Upper lobe of left lung (tissue), 6 donors: ENCODE data around the gene SEPTIN8. TPM values are rescaled to one million over a fixed set of nuclear protein-coding genes. Genes with fewer than 3 reads are reported as not detected.
A peak's percentile ranks its signal among the peaks of the same experiment; 100 is the strongest.

ENCODE experiments used
- ATAC-seq, 2 donors: fragments of 200-7000 bp; cut with Tn5 transposase; one replicate each; pipeline ENCODE4 v1.9.1; 2022; ENCODE audit warnings: mild to moderate bottlenecking in 2 of 2, moderate library complexity in 2 of 2; ENCODE audit not compliant: low FRiP score in 2 of 2
- DNase-seq, 2 donors: peaks; one replicate each; pipeline ENCODE4 v3.0.0-alpha.2; 2019 to 2020
- H3K27ac ChIP-seq, 4 donors: fragments of 200-600 bp; sonication (generic); one replicate each; pipeline ENCODE4 v1.5.1; 2016 to 2019
- H3K27me3 ChIP-seq, 4 donors: fragments of 200-600 bp; sonication (generic); one replicate each; pipeline ENCODE4 v1.5.1; 2017 to 2019
- H3K36me3 ChIP-seq, 4 donors: fragments of 200-600 bp; sonication (generic); one replicate each; pipeline ENCODE4 v1.5.1; 2016 to 2019
- H3K4me1 ChIP-seq, 4 donors: fragments of 200-600 bp; sonication (generic); one replicate each; pipeline ENCODE4 v1.5.1; 2018 to 2019
- H3K4me3 ChIP-seq, 4 donors: fragments of 200-600 bp; sonication (generic); one replicate each; pipeline ENCODE4 v1.5.1; 2017 to 2019; ENCODE audit warnings: mild to moderate bottlenecking in 2 of 4, moderate library complexity in 1 of 4
- H3K9me3 ChIP-seq, 4 donors: fragments of 200-600 bp; sonication (generic); one replicate each; pipeline ENCODE4 v1.5.1; 2018 to 2019
- CTCF ChIP-seq, 6 experiments: fragments of 450-650 bp in 4 of 6; fragments of 200-600 bp in 2 of 6; sonication (generic) in 2 of 6; IDR thresholded peaks; one replicate each; pipeline ENCODE4 v1.5.1; 2016 to 2019; ENCODE audit warnings: antibody characterized with exemption in 6 of 6
- EP300 ChIP-seq, 4 donors: sonication (generic); formaldehyde crosslinking; IDR thresholded peaks; one replicate each; pipeline ENCODE4 v1.5.1; 2017; ENCODE audit warnings: antibody characterized with exemption in 4 of 4, control low read depth in 2 of 4
- POLR2A ChIP-seq, 4 donors: fragments of 450-650 bp; IDR thresholded peaks; one replicate each; pipeline ENCODE4 v1.5.1; 2016 to 2017; ENCODE audit warnings: antibody characterized with exemption in 4 of 4, mild to moderate bottlenecking in 2 of 4
- POLR2AphosphoS5 ChIP-seq, 2 donors: sonication (generic); formaldehyde crosslinking; IDR thresholded peaks; one replicate each; pipeline ENCODE4 v1.5.1; 2017; ENCODE audit warnings: antibody characterized with exemption in 2 of 2
- WGBS, 2 donors: methylation state at CpG; one replicate each; pipeline ENCODE4 v1.1.5; 2017 to 2018; 5-methylcytosine and 5-hydroxymethylcytosine counted together
- total RNA-seq, 6 donors: library from RNA; depleted of rRNA in 4 of 6; stranded (reverse); fragments of >200 nt in 4 of 6; gene quantifications; one replicate each; pipeline versions ENCODE4 v1.1.0 to v1.2.1, GENCODE V29; 2016 to 2021
- donor health status: DM: no; HTN: no; CAD: no; lungs with moderate emphysema.
- donor health status: DM: no; HTN: yes; CAD: no; lungs with severe emphysema.

SEPTIN8 gene
- total RNA-seq, 6 donors from 2014 or later, result 26.3 to 41.5 (median 31.5) TPM

GRCh38 chr5:132765311-132766019 is 11.6 kb downstream of the SEPTIN8 start:
- 60 to 82% methylated on average over 1 to 11 of the region's 12 CpGs for WGBS, 2 donors
- H3K4me1 ChIP-seq, result peaks cover 11 to 18% (median 14%) of the 10 kb centered on the region in 4 donors
- no peak for ATAC-seq
- H3K9me3 ChIP-seq, result no peaks in the 10 kb centered on the region
- TF ChIP-seq POLR2A (IDR thresholded peaks at IDR 0.05) (no peak), EP300 (IDR thresholded peaks at IDR 0.05) (no peak), POLR2AphosphoS5 (IDR thresholded peaks at IDR 0.05) (no peak), CTCF (IDR thresholded peaks at IDR 0.05) (no peak)
- DNase-seq, result peak; percentile 5 to 50
- no peaks in the 10 kb centered on the region for H3K27me3 ChIP-seq
- H3K36me3 ChIP-seq, result peaks cover 11 to 48% (median 37%) of the 10 kb centered on the region in 4 donors
- no peak overlapping the region for H3K4me3 ChIP-seq
- H3K27ac ChIP-seq, result no peak overlapping the region

GRCh38 chr5:132764671-132765238 is 12.3 kb downstream of the SEPTIN8 start:
- ATAC-seq (no peak), DNase-seq (no peak)
- H3K36me3 ChIP-seq, result peaks cover 13 to 55% (median 44%) of the 10 kb centered on the region in 4 donors

GRCh38 chr5:132764051-132764450 is 13.0 kb downstream of the SEPTIN8 start:
- peaks cover 13 to 62% (median 49%) of the 10 kb centered on the region in 4 donors for H3K36me3 ChIP-seq
- H3K27ac ChIP-seq, result no peak overlapping the region
- TF ChIP-seq CTCF (IDR thresholded peaks at IDR 0.05) (no peak), EP300 (IDR thresholded peaks at IDR 0.05) (no peak), POLR2AphosphoS5 (IDR thresholded peaks at IDR 0.05) (no peak), POLR2A (IDR thresholded peaks at IDR 0.05) (no peak)
- peaks cover 11 to 18% (median 11%) of the 10 kb centered on the region in 4 donors for H3K4me1 ChIP-seq
- ATAC-seq (no peak), DNase-seq (peak in 1 of 2 donors; percentile 54)
- WGBS, 2 donors, result 94 to 100% methylated on average over 10 of the region's 10 CpGs
- no peaks in the 10 kb centered on the region for H3K9me3 ChIP-seq
- no peaks in the 10 kb centered on the region for H3K27me3 ChIP-seq
- no peak overlapping the region for H3K4me3 ChIP-seq

More at GRCh38 chr5:132764671-132765238, 12.3 kb downstream of the SEPTIN8 start:
- H3K4me1 ChIP-seq, result peaks cover 11 to 18% (median 11%) of the 10 kb centered on the region in 4 donors
- H3K4me3 ChIP-seq, result no peak overlapping the region
- no peaks in the 10 kb centered on the region for H3K27me3 ChIP-seq
- no peak overlapping the region for H3K27ac ChIP-seq
- TF ChIP-seq POLR2AphosphoS5 (IDR thresholded peaks at IDR 0.05) (no peak), POLR2A (IDR thresholded peaks at IDR 0.05) (no peak)
- 94 to 96% methylated on average over 4 to 7 of the region's 7 CpGs for WGBS, 2 donors
- no peaks in the 10 kb centered on the region for H3K9me3 ChIP-seq

GRCh38 chr5:132763181-132764036 is 13.6 kb downstream of the SEPTIN8 start:
- Histone ChIP-seq H3K4me1 (peaks cover 11 to 16% (median 11%) of the 10 kb centered on the region in 4 donors), H3K9me3 (no peaks in the 10 kb centered on the region), H3K4me3 (no peak overlapping the region), H3K36me3 (peaks cover 13 to 69% (median 54%) of the 10 kb centered on the region in 4 donors), H3K27me3 (no peaks in the 10 kb centered on the region), H3K27ac (no peak overlapping the region)
- WGBS, 2 donors, result 94 to 97% methylated on average over 15 to 17 of the region's 17 CpGs
- DNase-seq (no peak), ATAC-seq (peak in 1 of 2 donors; percentile 24)
- TF ChIP-seq EP300 (IDR thresholded peaks at IDR 0.05) (no peak), CTCF (IDR thresholded peaks at IDR 0.05) (no peak), POLR2AphosphoS5 (IDR thresholded peaks at IDR 0.05) (no peak), POLR2A (IDR thresholded peaks at IDR 0.05) (no peak)
